ENCODE results near the gene TUBGCP4.

DNA sequence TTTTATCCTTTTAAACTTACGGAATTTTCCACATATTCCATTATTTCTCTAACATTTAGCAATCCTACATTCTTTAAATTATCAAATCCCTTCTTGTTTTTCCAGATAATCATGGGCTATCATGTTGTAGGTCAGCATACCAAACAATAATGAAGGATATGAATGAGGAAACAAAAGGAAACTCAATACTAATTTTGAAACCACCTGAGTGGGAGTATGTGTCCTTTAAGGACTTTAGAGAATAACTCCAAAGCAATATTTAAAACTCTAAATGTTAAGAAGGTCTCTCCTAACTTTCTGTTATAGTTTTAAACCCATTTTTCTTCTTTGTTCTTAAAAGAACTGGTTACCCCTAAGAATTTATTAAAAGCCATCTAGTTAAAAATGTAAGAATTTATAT, 79.1 kb downstream of the TUBGCP4 start:
- TF ChIP-seq SUZ12 (IDR thresholded peaks at IDR 0.05) = no peak
- no peak for TF ChIP-seq FOXM1 (IDR thresholded peaks at IDR 0.05; ENCODE audit: borderline replicate concordance)
- TF ChIP-seq FOXA1 (IDR thresholded peaks at IDR 0.05) = no peak
- no peak for TF ChIP-seq CTBP1 (IDR thresholded peaks at IDR 0.05; ENCODE audit: borderline replicate concordance)
- TF ChIP-seq BHLHE40 (IDR thresholded peaks at IDR 0.05; ENCODE audit: borderline replicate concordance) = no peak
- no peak for TF ChIP-seq TARDBP (IDR thresholded peaks at IDR 0.05)
- TF ChIP-seq ARNT (IDR thresholded peaks at IDR 0.05) = no peak
- TF ChIP-seq ELF4 (IDR thresholded peaks at IDR 0.05) = no peak
- TF ChIP-seq FOXK2 (IDR thresholded peaks at IDR 0.05) = no peak
- no peak for TF ChIP-seq SP1 (IDR thresholded peaks at IDR 0.05)
- TF ChIP-seq HDGF (IDR thresholded peaks at IDR 0.05; ENCODE audit: borderline replicate concordance) = no peak
- no peak for TF ChIP-seq LEF1 (IDR thresholded peaks at IDR 0.05; ENCODE audit: borderline replicate concordance)
- TF ChIP-seq NFRKB (IDR thresholded peaks at IDR 0.05) = no peak
- no peak for TF ChIP-seq ZNF384 (IDR thresholded peaks at IDR 0.05)
